CD4-positive, CD25-positive, alpha-beta regulatory T cell (primary cell): ENCODE data around the gene TDRKH. TPM values are rescaled to one million over a fixed set of nuclear protein-coding genes. Genes with fewer than 3 reads are reported as not detected.
"Not testable (repeated sequence)": the region's sequence is repeated elsewhere in the genome, so short reads cannot be mapped to it uniquely, and the experiment has no call there.

ENCODE experiments used
- ATAC-seq, 2 donors: fragments of 150-1000 bp; cut with Tn5 transposase; one replicate each; pipeline ENCODE4 v1.10.0; 2021; ENCODE audit warnings: low read depth in 2 of 2, moderate number of reproducible peaks in 2 of 2, moderate library complexity in 1 of 2
- DNase-seq, 3 donors: peaks; one replicate each; pipeline versions ENCODE4 v3.0.0 to v3.0.0-alpha.2; 2012 to 2022; ENCODE audit warnings: mixed read lengths in 1 of 3
- H3K27ac ChIP-seq: one replicate; pipeline ENCODE4 v1.7.0; 2013; ENCODE audit warnings: mild to moderate bottlenecking, low read length; ENCODE audit not compliant: insufficient read depth, poor library complexity, severe bottlenecking
- H3K27me3 ChIP-seq: one replicate; pipeline ENCODE4 v1.7.0; 2013; ENCODE audit warnings: low read length; ENCODE audit not compliant: control insufficient read depth, insufficient read depth
- H3K36me3 ChIP-seq: one replicate; pipeline ENCODE4 v1.7.0; 2013; ENCODE audit warnings: mild to moderate bottlenecking, low read length, moderate library complexity; ENCODE audit not compliant: control insufficient read depth, insufficient read depth
- H3K4me1 ChIP-seq: 2 replicates; pipeline ENCODE4 v1.7.0; 2013; ENCODE audit warnings: mild to moderate bottlenecking, low read length; ENCODE audit not compliant: insufficient read depth, control insufficient read depth, poor library complexity, severe bottlenecking
- H3K4me3 ChIP-seq: one replicate; pipeline ENCODE4 v1.7.0; 2013; ENCODE audit warnings: low read depth, mild to moderate bottlenecking, low read length, moderate library complexity
- H3K9me3 ChIP-seq, 2 experiments: 1 replicate in 1 of 2; 2 replicates in 1 of 2; pipeline ENCODE4 v1.7.0; 2013; ENCODE audit warnings: low read length in 2 of 2, mild to moderate bottlenecking in 1 of 2, moderate library complexity in 1 of 2; ENCODE audit not compliant: control insufficient read depth in 2 of 2
- H3K27ac Mint-ChIP-seq, 3 donors: one replicate each; pipeline ENCODE4 v1.8.0; 2020 to 2022; ENCODE audit warnings: mild to moderate bottlenecking in 3 of 3, mixed read lengths in 3 of 3, moderate library complexity in 2 of 3
- H3K27me3 Mint-ChIP-seq: one replicate; pipeline ENCODE4 v1.8.0; 2022; ENCODE audit warnings: mild to moderate bottlenecking, mixed read lengths
- H3K36me3 Mint-ChIP-seq: one replicate; pipeline ENCODE4 v1.8.0; 2020; ENCODE audit warnings: mixed read lengths
- H3K4me1 Mint-ChIP-seq, 4 donors: one replicate each; pipeline ENCODE4 v1.8.0; 2020 to 2022; ENCODE audit warnings: mixed read lengths in 4 of 4, mild to moderate bottlenecking in 1 of 4
- H3K4me3 Mint-ChIP-seq, 4 donors: one replicate each; pipeline ENCODE4 v1.8.0; 2020 to 2022; ENCODE audit warnings: mild to moderate bottlenecking in 4 of 4, mixed read lengths in 4 of 4, moderate library complexity in 3 of 4
- H3K9me3 Mint-ChIP-seq, 7 donors: one replicate each; pipeline ENCODE4 v1.8.0; 2020 to 2022; ENCODE audit warnings: mixed read lengths in 7 of 7, mild to moderate bottlenecking in 3 of 7, moderate library complexity in 2 of 7
- polyA plus RNA-seq, 4 donors: library from polyadenylated mRNA; unstranded; fragments of 300-500 nt; fragmentation: Illumina TruSeq; gene quantifications; one replicate each; pipeline ENCODE4 v1.2.3, GENCODE V29; 2021
- total RNA-seq: library from RNA; stranded (reverse); gene quantifications from one replicate; pipeline ENCODE4 v1.2.3, GENCODE V29; 2022

The TDRKH gene
- total and polyA plus RNA-seq, 5 donors from 2014 or later: 9.5 to 18.0 (median 12.8) TPM

DNA sequence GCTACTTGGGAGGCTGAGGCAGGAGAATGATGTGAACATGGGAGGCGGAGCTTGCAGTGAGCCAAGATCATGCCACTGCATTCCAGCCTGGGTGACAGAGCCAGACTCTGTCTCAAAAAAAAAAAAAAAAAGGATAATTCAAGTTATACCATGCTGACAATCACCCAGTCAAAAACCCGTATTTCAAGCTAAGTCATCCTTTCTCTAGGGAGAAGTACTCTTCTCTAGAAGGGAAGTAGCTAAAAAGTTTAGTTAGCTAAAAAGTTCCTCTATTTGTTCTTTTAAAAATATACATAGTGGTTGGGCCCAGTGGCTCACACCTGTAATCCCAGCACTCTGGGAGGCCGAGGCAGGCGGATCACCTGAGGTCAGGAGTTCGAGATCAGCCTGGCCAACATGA is 9.6 kb downstream of the TDRKH start:
- not testable (repeated sequence) for H3K9me3 Mint-ChIP-seq, H3K4me3 ChIP-seq, H3K27me3 Mint-ChIP-seq, H3K27ac ChIP-seq, H3K27ac Mint-ChIP-seq, H3K4me1 ChIP-seq, H3K27me3 ChIP-seq, DNase-seq, ATAC-seq, H3K4me3 Mint-ChIP-seq, H3K9me3 ChIP-seq, H3K4me1 Mint-ChIP-seq
- H3K36me3 ChIP-seq: peaks cover 44% of the 10 kb centered on the region
- H3K36me3 Mint-ChIP-seq: peaks cover 29% of the 10 kb centered on the region

GRCh38 chr1:151779852-151780251 is 10.4 kb downstream of the TDRKH start:
- no peaks in the 10 kb centered on the region for H3K9me3 Mint-ChIP-seq
- peaks cover 38% of the 10 kb centered on the region for H3K36me3 Mint-ChIP-seq
- H3K9me3 ChIP-seq: no peaks in the 10 kb centered on the region
- H3K4me3 ChIP-seq: no peak overlapping the region
- H3K27me3 Mint-ChIP-seq: no peaks in the 10 kb centered on the region
- no peak overlapping the region for H3K27ac ChIP-seq
- H3K27ac Mint-ChIP-seq: no peak overlapping the region
- DNase-seq: no peak
- no peak for ATAC-seq
- H3K36me3 ChIP-seq: peaks cover 52% of the 10 kb centered on the region
- no peaks in the 10 kb centered on the region for H3K4me1 ChIP-seq
- no peak overlapping the region for H3K4me3 Mint-ChIP-seq
- H3K4me1 Mint-ChIP-seq: no peaks in the 10 kb centered on the region
- no peaks in the 10 kb centered on the region for H3K27me3 ChIP-seq

DNA sequence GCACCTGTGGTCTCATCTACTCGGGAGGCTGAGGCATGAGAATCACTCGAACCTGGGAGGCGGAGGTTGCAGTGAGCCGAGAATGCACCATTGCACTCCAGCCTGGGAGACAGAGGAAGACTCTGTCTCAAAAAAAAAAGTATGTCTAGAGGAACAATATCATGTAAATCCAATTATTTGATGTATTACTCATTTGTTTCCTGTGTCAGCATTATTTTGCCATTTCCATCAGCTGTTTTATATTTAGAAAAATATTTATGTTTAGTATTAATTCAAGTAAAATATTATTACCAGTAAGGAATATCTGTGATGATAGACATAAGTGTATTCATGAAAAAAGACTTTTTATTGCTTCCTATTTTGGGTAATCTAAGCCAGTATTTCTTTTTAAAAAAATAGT is 13.0 kb downstream of the TDRKH start:
- DNase-seq (no peak), ATAC-seq (no peak)
- Histone ChIP-seq H3K4me1 (no peaks in the 10 kb centered on the region), H3K4me3 (no peak overlapping the region), H3K27ac (no peak overlapping the region), H3K9me3 (no peaks in the 10 kb centered on the region), H3K27me3 (no peaks in the 10 kb centered on the region), H3K36me3 (peaks cover 68% of the 10 kb centered on the region)
- Mint-ChIP-seq H3K9me3 (no peaks in the 10 kb centered on the region), H3K27me3 (no peaks in the 10 kb centered on the region), H3K27ac (no peak overlapping the region), H3K4me1 (peaks cover 0 to 3% (median 0%) of the 10 kb centered on the region in 4 donors), H3K4me3 (no peak overlapping the region), H3K36me3 (peaks cover 45% of the 10 kb centered on the region)

DNA sequence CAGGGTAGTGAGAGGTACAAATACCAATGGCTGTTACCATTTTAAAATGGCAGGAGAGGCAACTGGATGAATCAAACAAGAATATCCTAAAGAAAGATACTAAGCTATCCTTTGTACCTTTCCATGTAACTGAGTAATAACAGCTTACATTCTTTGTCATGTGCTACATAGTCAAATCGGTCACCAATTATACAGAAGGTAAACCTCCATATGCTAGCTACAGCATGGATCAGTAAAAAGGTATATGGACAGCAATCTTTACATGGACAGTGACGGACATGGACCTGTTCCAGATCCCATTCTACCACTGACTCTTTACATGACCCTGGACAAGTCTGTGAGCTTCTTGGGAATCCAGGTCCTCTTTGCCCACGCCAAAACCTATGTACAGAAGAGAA is 13.6 kb downstream of the TDRKH start:
- Mint-ChIP-seq H3K36me3 (peaks cover 46% of the 10 kb centered on the region), H3K27ac (no peak overlapping the region), H3K4me3 (no peak overlapping the region), H3K9me3 (no peaks in the 10 kb centered on the region), H3K4me1 (peaks cover 0 to 4% (median 0%) of the 10 kb centered on the region in 4 donors), H3K27me3 (no peaks in the 10 kb centered on the region)
- Histone ChIP-seq H3K36me3 (peaks cover 64% of the 10 kb centered on the region), H3K27me3 (no peaks in the 10 kb centered on the region), H3K9me3 (no peaks in the 10 kb centered on the region), H3K4me3 (no peak overlapping the region), H3K27ac (no peak overlapping the region), H3K4me1 (no peaks in the 10 kb centered on the region)
- no peak for DNase-seq
- no peak for ATAC-seq

- Mint-ChIP-seq H3K4me3 (no peak overlapping the region), H3K9me3 (no peaks in the 10 kb centered on the region), H3K36me3 (peaks cover 45% of the 10 kb centered on the region), H3K27me3 (no peaks in the 10 kb centered on the region), H3K27ac (no peak overlapping the region), H3K4me1 (peaks cover 0 to 4% (median 0%) of the 10 kb centered on the region in 4 donors)
- Histone ChIP-seq H3K4me3 (no peak overlapping the region), H3K27ac (no peak overlapping the region), H3K27me3 (no peaks in the 10 kb centered on the region), H3K9me3 (no peaks in the 10 kb centered on the region), H3K36me3 (peaks cover 63% of the 10 kb centered on the region), H3K4me1 (no peaks in the 10 kb centered on the region)
- DNase-seq: no peak
- ATAC-seq: no peak
These were observed 14.2 kb downstream of the TDRKH start for GRCh38 chr1:151775894-151776664.

DNA sequence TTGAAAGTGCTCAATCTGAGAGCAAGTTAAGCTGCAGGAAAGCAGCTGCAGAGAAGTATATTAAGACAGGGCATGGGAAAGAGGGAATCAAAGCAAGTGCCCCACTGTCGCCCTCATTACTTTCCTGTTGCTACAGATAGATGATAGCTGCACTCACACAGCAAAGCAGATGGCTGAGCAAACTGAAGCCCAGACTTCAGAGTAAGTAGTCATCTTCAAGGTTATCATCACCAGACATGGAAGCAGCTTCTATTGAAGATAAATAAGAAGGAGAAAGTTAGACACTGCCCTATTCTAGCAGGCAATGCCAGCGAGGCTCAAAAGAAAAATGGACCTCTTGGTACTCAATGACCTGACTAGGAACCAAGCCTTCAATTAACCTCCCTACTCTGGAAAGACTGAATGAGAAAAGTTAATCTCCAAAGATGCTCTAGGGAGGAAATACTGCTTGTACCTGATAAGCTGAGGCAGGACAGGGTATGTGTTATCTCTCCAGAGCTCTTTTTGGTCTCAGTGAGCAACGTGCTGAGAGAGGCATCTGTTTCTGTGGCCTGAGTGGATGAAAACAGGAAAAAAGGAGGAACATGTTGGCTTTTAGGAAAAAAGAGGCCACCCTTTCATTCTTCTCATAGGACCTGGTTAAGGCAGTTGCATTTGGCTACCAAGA is 15.9 kb downstream of the TDRKH start:
- Mint-ChIP-seq H3K9me3 (no peaks in the 10 kb centered on the region), H3K4me3 (no peak overlapping the region), H3K27ac (no peak overlapping the region), H3K27me3 (no peaks in the 10 kb centered on the region), H3K4me1 (peaks cover 0 to 4% (median 0%) of the 10 kb centered on the region in 4 donors), H3K36me3 (peaks cover 43% of the 10 kb centered on the region)
- Histone ChIP-seq H3K4me3 (no peak overlapping the region), H3K4me1 (no peaks in the 10 kb centered on the region), H3K36me3 (peaks cover 56% of the 10 kb centered on the region), H3K27me3 (no peaks in the 10 kb centered on the region), H3K27ac (no peak overlapping the region), H3K9me3 (no peaks in the 10 kb centered on the region)
- no peak for ATAC-seq
- no peak for DNase-seq

DNA sequence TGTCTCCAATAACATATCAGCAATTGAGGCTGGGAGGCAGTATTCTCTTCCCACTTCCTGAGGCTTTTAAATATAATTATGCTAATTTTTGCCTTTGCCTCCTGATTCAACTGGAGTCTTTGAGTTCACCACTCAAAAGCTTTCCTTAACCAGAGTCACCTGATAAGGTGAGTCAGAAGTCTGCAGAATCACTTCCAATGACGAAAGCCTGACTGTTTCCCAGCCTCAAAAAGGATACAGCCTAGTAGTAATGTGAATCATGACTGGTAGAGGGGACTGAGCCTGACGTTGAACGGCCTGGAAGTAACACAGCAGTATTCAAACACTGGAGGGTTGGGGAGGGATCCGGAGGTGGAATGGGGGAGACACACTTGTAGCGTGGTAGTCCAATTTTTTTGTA is 16.6 kb downstream of the TDRKH start:
- Histone ChIP-seq H3K9me3 (no peaks in the 10 kb centered on the region), H3K27me3 (no peaks in the 10 kb centered on the region), H3K27ac (no peak overlapping the region), H3K4me3 (no peak overlapping the region), H3K4me1 (no peaks in the 10 kb centered on the region), H3K36me3 (peaks cover 49% of the 10 kb centered on the region)
- H3K27me3 Mint-ChIP-seq: no peaks in the 10 kb centered on the region
- H3K27ac Mint-ChIP-seq: no peak overlapping the region
- ATAC-seq (no peak), DNase-seq (no peak)
- peaks cover 36% of the 10 kb centered on the region for H3K36me3 Mint-ChIP-seq
- peaks cover 0 to 4% (median 0%) of the 10 kb centered on the region in 4 donors for H3K4me1 Mint-ChIP-seq
- no peaks in the 10 kb centered on the region for H3K9me3 Mint-ChIP-seq
- no peak overlapping the region for H3K4me3 Mint-ChIP-seq

GRCh38 chr1:151769270-151769669 is 21.0 kb downstream of the TDRKH start:
- peaks cover 12% of the 10 kb centered on the region for H3K36me3 ChIP-seq
- not testable (repeated sequence) for H3K9me3 Mint-ChIP-seq, H3K27ac Mint-ChIP-seq, DNase-seq, ATAC-seq, H3K27ac ChIP-seq, H3K4me3 ChIP-seq, H3K4me3 Mint-ChIP-seq, H3K4me1 ChIP-seq, H3K4me1 Mint-ChIP-seq, H3K27me3 Mint-ChIP-seq, H3K9me3 ChIP-seq, H3K27me3 ChIP-seq
- H3K36me3 Mint-ChIP-seq: peaks cover 16% of the 10 kb centered on the region
